K562 (cell line): ENCODE data around the gene SPG21. TPM values are rescaled to one million over a fixed set of nuclear protein-coding genes. Genes with fewer than 3 reads are reported as not detected.

ENCODE experiments used
- ATAC-seq: fragments of 200-7000 bp; cut with Tn5 transposase; 3 replicates; pipeline ENCODE4 v1.9.1; 2020; ENCODE audit warnings: moderate library complexity
- BruUV-seq: library from RNA; stranded (reverse); fragments of 400-500 nt; replicated peaks from 2 replicates; lab custom pipeline; 2021; lab: Mats Ljungman, UMichigan
- CTCF ChIA-PET: fragments of 300-600 bp; formaldehyde crosslinking; extraction: SDS; loops from one replicate; lab custom pipeline; 2021; ENCODE audit warnings: low intra/inter-chr PET ratio; lab: Yijun Ruan, JAX
- POLR2A ChIA-PET: fragments of 300-600, 350-650 bp; sonication (Branson Sonifier 250); formaldehyde crosslinking; extraction: SDS; loops from one replicate; lab custom pipeline; 2021; ENCODE audit warnings: antibody characterized with exemption, inconsistent platforms; lab: Yijun Ruan, JAX
- DNase-seq, 4 experiments: peaks; one replicate each; pipeline versions ENCODE4 v3.0.0 to v3.0.0-alpha.2; 2011 to 2018; ENCODE audit warnings: low spot score in 3 of 4, mixed read lengths in 3 of 4; ENCODE audit errors: extremely low read depth in 1 of 4
- FAIRE-seq: peaks from 2 replicates; lab custom pipeline; 2011; peaks lifted over from hg19 to GRCh38; lab: Jason Lieb, UNC
- H2AFZ ChIP-seq: 2 replicates; pipeline ENCODE4 v1.6.0; 2011; ENCODE audit warnings: low read depth, low read length, control low read depth, inconsistent platforms
- H3K27ac ChIP-seq: fragments of 200-600 bp; 3 replicates; pipeline ENCODE4 v1.8.0; 2011; ENCODE audit warnings: low read depth, mild to moderate bottlenecking, control low read depth, inconsistent platforms, low read length, moderate library complexity, mixed read lengths; ENCODE audit errors: extremely low read depth
- H3K27me3 ChIP-seq, 2 experiments: fragments of 300-600 bp in 1 of 2; 2 replicates in 1 of 2; 3 replicates in 1 of 2; pipeline versions ENCODE4 v1.6.0 to v1.8.0; 2011; ENCODE audit warnings: inconsistent platforms in 2 of 2, low read length in 2 of 2, mild to moderate bottlenecking in 1 of 2, mixed read lengths in 1 of 2, moderate library complexity in 1 of 2; ENCODE audit not compliant: control insufficient read depth in 2 of 2, insufficient read depth in 2 of 2
- H3K36me3 ChIP-seq: fragments of 300-600 bp; 3 replicates; pipeline ENCODE4 v1.8.0; 2011; ENCODE audit warnings: mild to moderate bottlenecking, low read length, inconsistent platforms; ENCODE audit not compliant: control insufficient read depth, insufficient read depth
- H3K4me1 ChIP-seq, 2 experiments: fragments of 200-600 bp in 1 of 2; replicated peaks in 1 of 2; 2 replicates in 1 of 2; 3 replicates in 1 of 2; pipeline versions ENCODE4 v1.5.1 to v1.8.0; 2011; ENCODE audit warnings: inconsistent platforms in 2 of 2, low read length in 2 of 2, mild to moderate bottlenecking in 1 of 2, mixed read lengths in 1 of 2, moderate library complexity in 1 of 2; ENCODE audit not compliant: control insufficient read depth in 2 of 2, insufficient read depth in 2 of 2
- H3K4me2 ChIP-seq: 2 replicates; pipeline ENCODE4 v1.6.1; 2011; ENCODE audit warnings: low read length, control low read depth, inconsistent platforms, mixed read lengths; ENCODE audit not compliant: insufficient read depth
- H3K4me3 ChIP-seq: fragments of 200-600 bp; sonication (generic), shearing (Covaris generic); 2 replicates; pipeline ENCODE4 v1.5.1; 2016; ENCODE audit warnings: control low read depth, inconsistent platforms
- H3K79me2 ChIP-seq: fragments of 200-600 bp; 3 replicates; pipeline ENCODE4 v1.8.0; 2011; ENCODE audit warnings: low read length, inconsistent platforms; ENCODE audit not compliant: control insufficient read depth, insufficient read depth
- H3K9ac ChIP-seq, 2 experiments: 2 replicates each; pipeline versions ENCODE4 v1.6.0 to v1.6.1; 2011; ENCODE audit warnings: low read depth in 2 of 2, low read length in 2 of 2, control low read depth in 1 of 2, inconsistent platforms in 1 of 2, mild to moderate bottlenecking in 1 of 2, mixed read lengths in 1 of 2; ENCODE audit not compliant: insufficient read depth in 1 of 2
- H3K9me1 ChIP-seq: one replicate; pipeline ENCODE4 v1.6.0; 2011; ENCODE audit warnings: inconsistent platforms, mild to moderate bottlenecking, low read length, moderate library complexity; ENCODE audit not compliant: control insufficient read depth, insufficient read depth
- H3K9me3 ChIP-seq: replicated peaks from 2 replicates; pipeline ENCODE4 v1.5.1; 2011; ENCODE audit warnings: low read depth, low read length, inconsistent platforms; ENCODE audit not compliant: control insufficient read depth, insufficient read depth
- H4K20me1 ChIP-seq: replicated peaks from 2 replicates; pipeline ENCODE4 v1.6.1; 2011; ENCODE audit warnings: low read length, inconsistent platforms, mixed read lengths; ENCODE audit not compliant: control insufficient read depth, insufficient read depth
- CBFB ChIP-seq: sonication (generic); formaldehyde crosslinking; IDR thresholded peaks from 2 replicates; pipeline ENCODE4 v1.4.0; 2020; ENCODE audit warnings: mild to moderate bottlenecking, missing genetic modification reagents
- CC2D1A ChIP-seq: fragments of 450-650 bp; IDR thresholded peaks from 2 replicates; pipeline ENCODE4 v1.6.1; 2017; ENCODE audit warnings: mild to moderate bottlenecking
- NONO ChIP-seq, 2 experiments: fragments of 200-400 bp in 1 of 2; fragments of 450-650 bp in 1 of 2; formaldehyde crosslinking in 1 of 2; IDR thresholded peaks; 2 replicates each; pipeline ENCODE4 v1.6.1; 2017; ENCODE audit warnings: low read depth in 2 of 2, mild to moderate bottlenecking in 2 of 2, moderate library complexity in 2 of 2, low read length in 1 of 2
- NR2C1 ChIP-seq, 2 experiments: fragments of 450-650 bp; IDR thresholded peaks; 2 replicates each; pipeline ENCODE4 v1.6.1; 2017; ENCODE audit warnings: mild to moderate bottlenecking in 2 of 2, antibody characterized with exemption in 1 of 2, inconsistent platforms in 1 of 2, missing compliant biosample characterization in 1 of 2, missing genetic modification characterization in 1 of 2
- XRCC5 ChIP-seq: fragments of 200-400 bp; formaldehyde crosslinking; IDR thresholded peaks from 2 replicates; pipeline ENCODE4 v1.6.1; 2017; ENCODE audit warnings: low read depth, mild to moderate bottlenecking, low read length
- ZNF77 ChIP-seq: fragments of 250-450 bp; sonication (Bioruptor Pico); IDR thresholded peaks from 2 replicates; pipeline ENCODE4 v1.5.0; 2020
- WGBS: fragments of 100-300 bp; shearing (Covaris generic); methylation state at CpG from one replicate; pipeline ENCODE4 v1.1.6; 2016; ENCODE audit warnings: low coverage, mixed read lengths; ENCODE audit not compliant: insufficient coverage; ENCODE audit errors: missing lambda C conversion rate; 5-methylcytosine and 5-hydroxymethylcytosine counted together
- in situ Hi-C: fragments of 300-500 bp; cut with MboI; formaldehyde crosslinking; loops from 4 replicates; pipeline ENCODE4 v1.15.0; 2018; ENCODE audit warnings: inconsistent platforms, mixed read lengths
- intact Hi-C: fragments of 100-400 bp; cut with micrococcal nuclease; formaldehyde crosslinking; loops from 2 replicates; pipeline ENCODE4 v1.14.2; 2022
- polyA plus RNA-seq, 8 experiments: library from polyadenylated mRNA; depleted of rRNA in 4 of 8; stranded (reverse) in 5 of 8; unstranded in 3 of 8; fragments of >200 nt; fragmentation: Nextera tagmentation in 2 of 8; fragmentation: Illumina TruSeq in 1 of 8; extraction: Ambion mirVana in 2 of 8; extraction: Trizol in 1 of 8; gene quantifications; 2 replicates each; pipeline versions ENCODE4 v1.2.1 to v1.2.3, GENCODE V29; 2011 to 2014; ENCODE audit warnings: inconsistent platforms in 1 of 8, missing spikeins in 1 of 8
- total RNA-seq, 7 experiments: library from RNA; depleted of rRNA in 6 of 7; stranded (reverse); fragments of >200 nt in 6 of 7; fragmentation: Illumina TruSeq in 2 of 7; extraction: Trizol in 2 of 7; gene quantifications; 2 replicates each; pipeline versions ENCODE4 v1.2.1 to v1.2.3, GENCODE V29; 2011 to 2021; ENCODE audit warnings: low replicate concordance in 1 of 7
- TF ChIP-seq, protein P1 (sequence below), 2 experiments: fragments of 450-650 bp in 1 of 2; sonication (generic) in 1 of 2; formaldehyde crosslinking in 1 of 2; IDR thresholded peaks; 2 replicates each; pipeline versions ENCODE4 v1.7.1 to v1.9.0; 2016 to 2022; ENCODE audit warnings: inconsistent platforms in 1 of 2, mild to moderate bottlenecking in 1 of 2, missing genetic modification reagents in 1 of 2
- TF ChIP-seq, protein P2 (sequence below): sonication (generic); formaldehyde crosslinking; IDR thresholded peaks from 2 replicates; pipeline ENCODE4 v1.8.1; 2023; ENCODE audit warnings: mild to moderate bottlenecking, missing genetic modification reagents
- TF ChIP-seq, protein P3 (sequence below): sonication (generic); formaldehyde crosslinking; IDR thresholded peaks from 2 replicates; pipeline ENCODE4 v1.8.1; 2022; ENCODE audit warnings: missing genetic modification reagents
- TF ChIP-seq, protein P4 (sequence below): fragments of 250-450 bp; sonication (Bioruptor Pico); IDR thresholded peaks from 2 replicates; pipeline ENCODE4 v1.8.0; 2022; ENCODE audit warnings: moderate library complexity, mild to moderate bottlenecking, inconsistent platforms

Gene SPG21
- total and polyA plus RNA-seq, 9 of the 15 experiments (the other 6 are each of a cell fraction or from before 2014, with no cell fraction given): 22.8 to 98.8 (median 65.1) TPM

DNA sequence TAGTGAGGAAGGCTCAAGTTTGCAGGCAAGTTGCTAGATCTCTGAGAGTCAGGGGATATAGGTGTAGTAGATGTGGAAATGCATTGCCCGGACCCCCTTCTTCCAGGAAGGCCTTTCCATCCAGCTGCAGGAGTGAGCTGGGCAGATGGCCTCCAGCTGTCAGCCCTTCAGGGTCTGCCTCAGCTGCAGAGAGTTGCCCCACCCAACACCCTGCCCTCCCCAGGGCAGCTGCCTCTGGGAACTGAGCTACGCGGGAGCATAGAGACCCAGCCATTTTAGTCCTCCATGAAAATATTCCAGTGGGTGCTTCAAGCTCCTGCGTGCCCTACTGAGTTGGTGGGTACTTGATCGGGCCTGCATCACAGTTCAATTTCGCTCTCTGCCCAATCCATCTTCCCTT, 29.6 kb downstream of the SPG21 start:
- intact Hi-C loops: no loop called here

More for the DNA sequence above, 29.6 kb downstream of the SPG21 start:
- H3K36me3 ChIP-seq: peaks cover 78% of the 10 kb centered on the region
- H2AFZ ChIP-seq: no peak overlapping the region
- H3K4me2 ChIP-seq: no peak overlapping the region
- no peak for DNase-seq
- no peaks in the 10 kb centered on the region for H3K9me1 ChIP-seq
- H3K27ac ChIP-seq: no peak overlapping the region
- no TSS peak for BruUV-seq
- no peaks in the 10 kb centered on the region for H4K20me1 ChIP-seq
- H3K9ac ChIP-seq: no peak overlapping the region
- H3K79me2 ChIP-seq: no peaks in the 10 kb centered on the region
- no peaks in the 10 kb centered on the region for H3K4me1 ChIP-seq
- in situ Hi-C loops: no loop called here
- H3K9me3 ChIP-seq: no peaks in the 10 kb centered on the region
- ChIA-PET POLR2A (no interaction called here), CTCF (no interaction called here)
- ATAC-seq: no peak
- H3K4me3 ChIP-seq: no peak overlapping the region
- no peaks in the 10 kb centered on the region for H3K27me3 ChIP-seq
- 96% methylated on average over 5 of the region's 6 CpGs for WGBS
- no peak for TF ChIP-seq NR2C1 (IDR thresholded peaks at IDR 0.05)
- TF ChIP-seq NR2C1 (tag; IDR thresholded peaks at IDR 0.05): no peak
- TF ChIP-seq XRCC5: no peak
- TF ChIP-seq, protein P1, sequence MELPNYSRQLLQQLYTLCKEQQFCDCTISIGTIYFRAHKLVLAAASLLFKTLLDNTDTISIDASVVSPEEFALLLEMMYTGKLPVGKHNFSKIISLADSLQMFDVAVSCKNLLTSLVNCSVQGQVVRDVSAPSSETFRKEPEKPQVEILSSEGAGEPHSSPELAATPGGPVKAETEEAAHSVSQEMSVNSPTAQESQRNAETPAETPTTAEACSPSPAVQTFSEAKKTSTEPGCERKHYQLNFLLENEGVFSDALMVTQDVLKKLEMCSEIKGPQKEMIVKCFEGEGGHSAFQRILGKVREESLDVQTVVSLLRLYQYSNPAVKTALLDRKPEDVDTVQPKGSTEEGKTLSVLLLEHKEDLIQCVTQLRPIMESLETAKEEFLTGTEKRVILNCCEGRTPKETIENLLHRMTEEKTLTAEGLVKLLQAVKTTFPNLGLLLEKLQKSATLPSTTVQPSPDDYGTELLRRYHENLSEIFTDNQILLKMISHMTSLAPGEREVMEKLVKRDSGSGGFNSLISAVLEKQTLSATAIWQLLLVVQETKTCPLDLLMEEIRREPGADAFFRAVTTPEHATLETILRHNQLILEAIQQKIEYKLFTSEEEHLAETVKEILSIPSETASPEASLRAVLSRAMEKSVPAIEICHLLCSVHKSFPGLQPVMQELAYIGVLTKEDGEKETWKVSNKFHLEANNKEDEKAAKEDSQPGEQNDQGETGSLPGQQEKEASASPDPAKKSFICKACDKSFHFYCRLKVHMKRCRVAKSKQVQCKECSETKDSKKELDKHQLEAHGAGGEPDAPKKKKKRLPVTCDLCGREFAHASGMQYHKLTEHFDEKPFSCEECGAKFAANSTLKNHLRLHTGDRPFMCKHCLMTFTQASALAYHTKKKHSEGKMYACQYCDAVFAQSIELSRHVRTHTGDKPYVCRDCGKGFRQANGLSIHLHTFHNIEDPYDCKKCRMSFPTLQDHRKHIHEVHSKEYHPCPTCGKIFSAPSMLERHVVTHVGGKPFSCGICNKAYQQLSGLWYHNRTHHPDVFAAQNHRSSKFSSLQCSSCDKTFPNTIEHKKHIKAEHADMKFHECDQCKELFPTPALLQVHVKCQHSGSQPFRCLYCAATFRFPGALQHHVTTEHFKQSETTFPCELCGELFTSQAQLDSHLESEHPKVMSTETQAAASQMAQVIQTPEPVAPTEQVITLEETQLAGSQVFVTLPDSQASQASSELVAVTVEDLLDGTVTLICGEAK (IDR thresholded peaks at IDR 0.05): no peak
- TF ChIP-seq, protein P1 (CRISPR knock-in tag; IDR thresholded peaks at IDR 0.05): no peak
- no peak for TF ChIP-seq ZNF77 (CRISPR knock-in tag)
- TF ChIP-seq, protein P2, sequence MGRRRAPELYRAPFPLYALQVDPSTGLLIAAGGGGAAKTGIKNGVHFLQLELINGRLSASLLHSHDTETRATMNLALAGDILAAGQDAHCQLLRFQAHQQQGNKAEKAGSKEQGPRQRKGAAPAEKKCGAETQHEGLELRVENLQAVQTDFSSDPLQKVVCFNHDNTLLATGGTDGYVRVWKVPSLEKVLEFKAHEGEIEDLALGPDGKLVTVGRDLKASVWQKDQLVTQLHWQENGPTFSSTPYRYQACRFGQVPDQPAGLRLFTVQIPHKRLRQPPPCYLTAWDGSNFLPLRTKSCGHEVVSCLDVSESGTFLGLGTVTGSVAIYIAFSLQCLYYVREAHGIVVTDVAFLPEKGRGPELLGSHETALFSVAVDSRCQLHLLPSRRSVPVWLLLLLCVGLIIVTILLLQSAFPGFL (CRISPR knock-in tag): no peak
- no peak for TF ChIP-seq NONO (IDR thresholded peaks at IDR 0.05; ENCODE audit: low read depth in 2 of 2, low read length in 1 of 2)
- TF ChIP-seq, protein P3, sequence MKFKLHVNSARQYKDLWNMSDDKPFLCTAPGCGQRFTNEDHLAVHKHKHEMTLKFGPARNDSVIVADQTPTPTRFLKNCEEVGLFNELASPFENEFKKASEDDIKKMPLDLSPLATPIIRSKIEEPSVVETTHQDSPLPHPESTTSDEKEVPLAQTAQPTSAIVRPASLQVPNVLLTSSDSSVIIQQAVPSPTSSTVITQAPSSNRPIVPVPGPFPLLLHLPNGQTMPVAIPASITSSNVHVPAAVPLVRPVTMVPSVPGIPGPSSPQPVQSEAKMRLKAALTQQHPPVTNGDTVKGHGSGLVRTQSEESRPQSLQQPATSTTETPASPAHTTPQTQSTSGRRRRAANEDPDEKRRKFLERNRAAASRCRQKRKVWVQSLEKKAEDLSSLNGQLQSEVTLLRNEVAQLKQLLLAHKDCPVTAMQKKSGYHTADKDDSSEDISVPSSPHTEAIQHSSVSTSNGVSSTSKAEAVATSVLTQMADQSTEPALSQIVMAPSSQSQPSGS (CRISPR knock-in tag): no peak
- TF ChIP-seq, protein P4, sequence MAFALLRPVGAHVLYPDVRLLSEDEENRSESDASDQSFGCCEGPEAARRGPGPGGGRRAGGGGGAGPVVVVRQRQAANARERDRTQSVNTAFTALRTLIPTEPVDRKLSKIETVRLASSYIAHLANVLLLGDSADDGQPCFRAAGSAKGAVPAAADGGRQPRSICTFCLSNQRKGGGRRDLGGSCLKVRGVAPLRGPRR (CRISPR knock-in tag): no peak
- TF ChIP-seq CC2D1A: no peak
- no peak for TF ChIP-seq CBFB (CRISPR knock-in tag)
- FAIRE-seq: no peak
